HG03342 (cell line): Measurements from ENCODE around the gene PPP3CA.

Experiments used
- ATAC-seq: cut with Tn5 transposase; IDR thresholded peaks from one replicate; pipeline ENCODE4 v1.9.1; 2021; ENCODE audit warnings: mild to moderate bottlenecking, moderate library complexity; ENCODE audit not compliant: unreplicated experiment

PPP3CA gene

DNA sequence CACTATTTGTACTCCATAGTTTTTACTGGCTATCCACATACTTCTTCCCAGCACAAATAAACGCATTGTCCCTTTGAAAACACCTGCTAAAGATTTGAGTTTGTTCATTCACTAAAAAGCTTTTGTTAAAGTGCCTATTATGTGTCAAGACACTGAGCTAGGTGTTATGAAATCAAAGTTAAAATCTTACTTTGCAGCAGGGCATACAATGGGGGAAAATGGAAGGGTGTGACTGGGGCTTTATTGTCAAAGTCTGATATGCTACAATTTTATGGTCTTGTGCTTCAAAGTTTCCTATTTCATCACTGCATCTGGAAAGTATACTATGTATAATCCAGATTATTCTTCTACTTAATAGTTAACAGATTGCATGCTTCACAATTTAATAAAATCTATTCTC lies 128.4 kb downstream of the PPP3CA start:
- ATAC-seq = no peak

DNA sequence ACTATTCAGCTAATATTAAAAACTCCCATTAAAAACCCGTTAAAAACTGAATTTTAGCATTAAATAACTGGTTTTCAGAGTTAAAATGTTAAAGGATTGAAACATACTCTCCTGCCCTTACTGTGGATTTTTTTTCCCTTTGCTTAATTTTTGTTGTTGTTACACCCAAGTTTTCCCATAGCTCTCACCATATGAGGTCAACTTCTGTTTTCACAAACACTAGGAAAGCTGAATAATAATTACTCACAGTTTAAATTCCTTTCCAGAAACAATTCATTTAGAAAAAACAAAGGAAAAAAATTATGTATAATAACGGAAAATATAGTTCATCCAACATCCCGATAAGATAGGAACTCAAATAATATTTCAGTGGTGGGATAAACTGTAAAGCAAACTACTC lies 129.0 kb downstream of the PPP3CA start:
- no peak for ATAC-seq

DNA sequence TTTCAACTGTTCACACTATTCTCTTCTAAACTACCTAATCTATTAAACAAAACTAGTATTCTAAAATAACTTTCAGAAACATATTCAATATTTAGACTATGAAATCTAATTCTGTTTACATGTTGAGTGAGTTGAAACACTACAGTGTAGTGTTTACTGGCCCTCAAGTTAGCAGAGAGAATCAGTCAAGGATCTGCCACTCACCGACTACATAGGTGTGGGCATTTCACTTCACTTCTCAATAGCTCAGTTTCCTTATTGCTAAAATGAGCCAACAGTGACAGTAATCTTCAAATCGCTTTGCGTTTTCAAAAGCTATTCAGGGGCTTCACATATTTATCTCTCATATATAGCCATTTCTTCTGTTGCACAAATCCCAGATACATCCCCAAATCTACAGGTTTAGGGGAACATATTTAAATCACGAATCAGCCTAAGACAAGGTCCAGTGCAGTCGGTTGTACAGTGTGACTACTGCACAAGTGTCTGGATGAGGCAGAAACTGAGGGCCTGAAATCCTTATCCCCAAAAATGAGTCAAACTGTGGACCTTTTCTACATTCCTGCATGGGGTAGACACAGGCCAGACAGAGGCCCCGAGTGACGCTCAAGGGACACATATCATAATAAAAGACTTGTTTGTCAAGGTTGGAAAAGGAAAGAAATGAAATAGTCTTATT lies 129.8 kb downstream of the PPP3CA start:
- no peak for ATAC-seq

DNA sequence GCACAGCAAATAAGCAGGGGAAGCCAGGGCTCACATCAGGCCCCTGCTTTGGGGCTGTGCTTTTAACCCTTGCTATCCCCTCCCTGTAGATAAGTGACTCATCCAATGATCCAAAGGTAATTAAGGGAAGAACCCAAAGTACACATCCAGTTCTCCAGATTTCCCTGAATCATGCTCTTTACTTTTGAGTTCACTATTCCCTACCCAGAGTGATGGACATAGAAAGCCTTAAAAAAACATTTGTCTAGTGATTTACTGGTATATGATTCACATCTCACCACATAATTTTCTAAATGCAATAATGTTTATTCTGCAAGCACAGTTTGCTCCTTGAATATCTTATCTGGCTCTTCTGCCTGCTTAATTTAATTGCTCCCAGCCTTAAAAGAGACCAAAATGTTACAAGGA lies 136.2 kb downstream of the PPP3CA start:
- ATAC-seq = no peak

DNA sequence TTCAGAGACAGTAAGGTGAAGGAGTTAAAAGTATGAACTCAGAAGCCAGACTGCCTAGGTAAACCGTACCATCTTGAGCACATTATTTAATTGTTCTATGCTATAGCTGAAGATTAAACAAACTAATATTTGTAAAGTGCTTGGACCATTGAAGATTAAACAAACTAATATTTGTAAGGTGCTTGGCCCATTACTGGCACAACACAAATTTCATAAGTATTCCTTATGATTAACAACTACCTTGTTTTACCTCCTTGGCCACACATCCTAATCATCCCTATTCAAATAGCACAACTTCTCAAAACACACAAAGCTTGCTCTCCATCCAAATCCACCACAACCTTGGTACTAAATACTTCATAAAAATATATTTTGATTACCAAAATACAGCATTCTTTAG lies 137.0 kb downstream of the PPP3CA start:
- no peak for ATAC-seq

DNA sequence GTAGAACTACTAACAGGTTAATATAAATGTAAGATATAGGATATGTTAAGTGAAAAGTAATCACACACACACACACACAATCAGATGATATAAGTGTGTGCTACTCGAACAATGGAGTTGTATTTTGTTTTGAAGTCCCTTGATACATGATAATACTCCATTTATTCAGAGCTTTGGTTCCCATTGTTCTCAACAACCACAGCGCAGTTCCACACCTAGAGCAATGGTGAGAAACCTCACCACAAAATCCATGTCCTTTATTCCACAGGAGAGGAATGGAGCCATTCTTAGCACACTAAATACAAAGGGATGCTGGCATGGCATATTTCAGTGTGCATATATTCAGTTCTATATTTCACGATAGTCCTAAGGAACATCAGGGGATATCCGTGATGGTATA lies 139.2 kb downstream of the PPP3CA start:
- ATAC-seq = no peak

DNA sequence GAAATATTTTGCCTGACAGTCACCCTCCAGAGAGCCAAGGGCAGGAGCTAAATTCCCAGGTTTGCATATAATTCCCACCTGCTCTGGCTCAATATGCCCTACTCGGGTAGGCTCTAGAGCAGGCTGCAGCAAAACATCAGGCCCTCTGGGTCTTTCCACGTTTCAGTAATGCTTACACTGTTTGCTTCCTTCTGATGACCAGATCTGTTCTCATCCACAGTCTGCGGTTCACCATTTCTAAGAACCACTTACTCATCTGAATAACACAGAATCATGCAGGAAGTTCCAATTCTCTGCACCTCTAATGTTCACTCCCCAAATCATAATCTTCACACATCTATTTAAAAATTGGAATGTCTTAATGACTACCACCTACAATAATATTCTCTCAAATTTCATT lies 141.4 kb downstream of the PPP3CA start:
- peak; percentile 71 for ATAC-seq

DNA sequence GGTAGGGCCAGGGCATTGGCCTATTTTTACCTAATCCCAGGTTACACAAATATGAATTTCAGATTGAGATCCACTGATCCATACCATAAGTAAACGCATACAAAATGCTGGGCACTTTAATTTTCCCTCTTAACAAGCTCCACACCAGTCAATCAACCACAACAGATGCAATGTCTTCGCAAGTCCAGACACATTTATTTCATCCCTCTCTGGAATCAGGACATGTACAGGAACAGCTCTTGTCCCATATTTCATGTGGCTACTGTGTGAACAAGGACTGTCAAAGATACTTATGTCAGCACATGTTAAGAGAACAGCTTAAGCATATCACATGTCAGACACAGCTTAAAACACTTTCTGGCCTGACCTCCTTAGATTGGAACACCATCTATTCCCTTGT lies 145.9 kb downstream of the PPP3CA start:
- ATAC-seq = no peak

DNA sequence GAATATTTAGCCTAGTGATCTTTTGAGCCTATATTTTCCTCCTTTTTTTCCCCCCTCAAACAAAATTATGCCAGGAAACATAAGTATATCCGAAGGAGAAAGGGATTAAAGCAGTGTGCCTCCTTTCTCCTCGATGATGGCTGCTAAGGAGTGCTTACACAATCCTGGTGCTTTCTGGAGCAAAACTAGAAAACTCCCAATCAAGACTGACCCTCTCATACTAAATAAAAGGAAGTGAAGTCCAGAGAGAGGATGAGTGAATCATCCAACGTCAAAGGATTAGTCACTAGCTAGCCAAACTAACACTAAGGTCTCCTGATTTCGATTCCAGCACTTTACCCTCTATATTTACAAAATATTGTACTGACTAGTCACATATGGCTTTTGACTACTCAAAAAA lies 146.8 kb downstream of the PPP3CA start:
- ATAC-seq = no peak

DNA sequence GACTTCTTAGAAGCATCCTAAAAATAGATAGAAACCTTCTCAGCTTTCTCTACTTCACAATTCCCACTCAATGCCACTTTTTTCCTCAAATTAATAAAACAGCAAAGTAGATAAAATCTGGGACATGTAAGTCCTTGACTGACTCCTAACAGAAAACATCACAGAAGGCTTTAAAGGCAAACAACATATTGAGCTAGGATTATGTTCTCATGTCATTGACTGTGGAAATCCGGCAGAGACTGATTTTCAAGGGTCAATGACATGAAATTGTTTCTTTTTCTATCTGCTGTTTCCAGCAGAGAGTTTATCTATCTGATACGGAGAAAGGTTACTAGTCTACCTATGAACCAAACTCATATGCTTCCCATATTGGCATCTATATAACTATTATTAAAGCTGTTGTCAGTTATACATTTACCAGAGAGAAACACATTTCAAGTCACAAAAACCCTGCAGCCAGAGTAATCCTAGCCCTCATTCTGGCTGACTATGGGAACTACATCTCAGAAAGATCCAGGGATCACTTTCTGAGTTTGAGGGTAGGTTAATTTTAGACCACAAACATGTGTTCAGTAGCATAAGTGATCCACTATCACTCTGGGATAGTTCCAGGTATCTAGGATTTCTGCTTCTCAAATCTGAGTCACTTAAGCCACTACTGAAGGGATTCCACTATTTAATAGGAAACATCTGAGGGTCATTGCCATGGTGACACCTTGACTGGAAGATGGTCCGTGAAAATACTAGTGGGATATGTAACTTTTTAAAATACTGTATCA lies 147.6 kb downstream of the PPP3CA start:
- ATAC-seq = no peak

DNA sequence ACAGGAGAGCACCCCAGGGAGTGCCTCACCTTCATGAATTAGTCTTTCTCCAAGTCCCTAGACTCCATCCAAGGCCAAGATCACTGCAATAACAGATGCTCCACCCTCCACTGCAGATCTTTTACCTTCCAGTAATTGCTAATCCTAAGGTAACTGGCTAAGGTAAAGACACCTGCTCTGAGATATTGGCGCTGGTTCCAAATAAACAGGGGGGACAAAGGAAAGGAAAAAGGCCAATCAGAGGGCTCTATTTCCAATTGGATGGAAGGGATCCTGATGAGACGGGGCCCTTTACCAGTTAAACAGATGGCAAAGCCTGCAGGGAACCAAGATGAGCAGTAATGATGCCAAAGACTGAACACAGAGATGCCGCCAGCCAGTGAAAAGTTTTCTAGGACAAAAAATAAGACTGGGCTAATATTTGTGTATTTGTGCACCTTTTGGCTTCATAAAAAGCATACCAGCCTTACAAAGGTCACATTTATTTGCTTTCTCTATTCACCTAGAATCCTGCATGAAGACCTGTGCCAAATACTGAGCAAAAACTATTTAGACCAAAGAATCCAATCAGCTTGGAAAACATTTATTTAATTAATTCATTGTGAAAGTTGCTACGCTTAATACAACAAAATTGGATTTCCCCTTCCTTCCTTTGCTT lies 148.5 kb downstream of the PPP3CA start:
- no peak for ATAC-seq

DNA sequence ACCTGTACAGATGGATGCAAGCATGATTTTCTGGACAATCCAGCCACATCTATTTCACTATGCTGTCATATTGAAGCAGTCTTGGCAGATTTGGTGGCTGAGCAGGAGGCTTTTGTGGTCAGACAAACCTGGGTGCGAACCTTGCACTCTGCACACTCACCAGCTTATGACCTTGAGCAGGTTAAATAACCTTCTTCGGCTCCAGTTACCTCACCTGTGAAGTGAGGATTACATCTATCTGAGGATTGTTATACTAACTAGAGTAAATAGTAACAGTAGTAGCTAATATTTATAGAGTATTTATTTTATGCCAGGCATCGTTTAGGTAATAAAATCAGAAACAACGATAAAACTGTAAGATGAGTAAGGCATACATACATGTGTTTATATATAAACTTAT lies 150.0 kb downstream of the PPP3CA start:
- no peak for ATAC-seq

DNA sequence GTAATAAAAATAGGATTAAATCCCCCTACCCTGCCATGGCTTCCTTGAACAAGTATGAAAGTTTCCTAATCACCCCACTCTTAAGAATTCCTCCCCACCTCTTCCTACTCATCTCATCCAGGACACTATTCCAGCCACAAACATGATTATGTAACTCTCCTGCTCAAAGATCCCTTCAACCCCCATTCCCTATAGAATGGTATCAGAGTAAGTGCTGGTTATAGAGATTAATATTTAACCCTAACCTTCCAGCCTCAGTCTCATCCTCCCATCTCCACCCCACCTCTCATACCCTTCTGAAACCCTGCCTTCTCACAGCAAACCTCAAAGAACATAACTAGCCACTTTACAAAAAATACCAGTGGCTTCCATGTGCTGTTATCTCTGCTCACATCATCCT lies 155.1 kb downstream of the PPP3CA start:
- ATAC-seq = peak; percentile 75

DNA sequence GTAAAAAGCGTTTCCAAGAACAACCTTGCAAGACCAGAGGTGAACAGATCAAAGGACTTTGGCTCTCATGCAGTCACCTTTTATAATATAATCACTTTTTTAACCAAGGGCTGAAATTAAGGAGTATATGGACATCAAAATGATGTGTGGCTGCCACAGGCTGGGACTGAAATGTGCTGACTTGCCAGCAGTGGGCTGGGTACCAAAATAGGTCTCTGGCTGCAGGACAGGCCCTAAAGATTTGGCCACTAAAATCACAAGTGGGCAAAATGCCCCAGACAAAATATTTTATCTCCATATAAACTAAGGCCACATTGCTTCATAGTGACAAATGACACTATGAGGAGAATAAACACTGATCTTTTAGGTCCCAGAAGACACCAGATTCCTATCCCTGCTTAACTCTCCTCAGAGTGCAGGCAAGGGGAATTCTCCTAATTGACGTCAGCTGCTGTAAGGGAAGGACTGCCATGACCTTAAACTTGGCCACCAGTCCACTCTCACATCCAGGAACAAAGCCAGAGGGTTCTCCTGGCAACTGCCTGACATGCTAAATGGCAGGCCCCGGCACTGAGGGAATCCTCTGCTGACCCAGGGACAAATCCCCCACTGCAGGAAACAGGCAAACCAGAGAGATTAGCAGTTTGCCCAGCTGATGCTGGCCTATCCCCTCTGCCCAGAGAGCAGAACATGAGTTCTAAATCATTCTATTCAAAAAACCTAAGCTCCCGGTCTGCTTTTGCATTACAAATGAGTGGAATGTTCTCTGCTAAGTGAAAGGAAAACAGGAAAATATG lies 155.8 kb downstream of the PPP3CA start:
- ATAC-seq = no peak

DNA sequence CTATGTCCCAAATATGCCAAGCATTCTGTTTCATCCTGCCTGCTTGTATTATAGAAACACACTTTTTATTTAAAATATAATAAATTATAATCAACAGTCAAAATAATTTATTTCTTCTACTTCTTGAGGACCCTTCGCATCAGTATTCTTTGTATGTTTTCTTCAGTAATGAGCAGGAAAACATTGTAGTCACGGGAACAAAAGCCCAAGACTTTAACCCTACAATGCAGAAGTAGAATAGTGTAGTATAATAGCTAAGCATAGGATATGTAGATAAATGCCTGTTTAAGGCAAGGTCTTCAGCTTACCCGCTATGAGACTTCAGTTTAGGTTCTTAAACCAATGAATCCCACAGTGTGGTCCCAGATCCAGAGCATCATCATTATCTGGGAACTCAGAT lies 156.6 kb downstream of the PPP3CA start:
- ATAC-seq = no peak

DNA sequence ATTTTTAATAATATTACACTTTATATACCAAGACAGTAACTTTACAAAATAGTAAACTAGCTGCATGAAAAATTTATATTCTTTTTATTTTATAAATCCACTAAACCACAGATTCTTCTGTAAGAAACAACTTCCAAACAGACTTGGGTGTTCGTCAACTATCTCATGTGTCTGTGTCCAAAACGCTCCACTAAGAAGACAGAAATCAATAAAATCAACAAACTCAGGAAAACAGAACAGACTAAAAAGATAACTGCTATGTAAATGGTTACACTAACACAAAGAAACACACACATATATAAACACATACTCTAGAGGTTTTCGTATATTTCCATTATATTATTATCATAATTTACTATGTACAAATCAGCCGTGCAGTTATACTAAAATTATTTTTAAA lies 158.4 kb downstream of the PPP3CA start:
- no peak for ATAC-seq

DNA sequence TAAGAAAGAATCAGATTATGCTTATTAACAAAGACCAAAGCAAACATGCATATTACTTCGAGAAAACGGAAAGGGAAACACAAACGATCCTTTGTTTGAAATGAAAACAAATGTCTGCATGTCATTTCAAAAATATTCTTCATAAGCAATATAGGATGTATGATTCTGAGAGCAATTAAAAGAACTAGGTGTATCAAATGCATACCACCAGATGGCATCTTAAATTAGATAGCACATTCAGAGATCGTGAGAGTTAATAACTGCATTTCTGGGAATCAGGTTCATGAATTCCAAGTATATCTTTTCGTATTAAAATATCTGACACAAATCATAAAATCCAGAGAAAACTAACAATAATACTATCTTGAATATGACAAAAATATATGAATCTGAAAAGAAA lies 159.5 kb downstream of the PPP3CA start:
- ATAC-seq = no peak

DNA sequence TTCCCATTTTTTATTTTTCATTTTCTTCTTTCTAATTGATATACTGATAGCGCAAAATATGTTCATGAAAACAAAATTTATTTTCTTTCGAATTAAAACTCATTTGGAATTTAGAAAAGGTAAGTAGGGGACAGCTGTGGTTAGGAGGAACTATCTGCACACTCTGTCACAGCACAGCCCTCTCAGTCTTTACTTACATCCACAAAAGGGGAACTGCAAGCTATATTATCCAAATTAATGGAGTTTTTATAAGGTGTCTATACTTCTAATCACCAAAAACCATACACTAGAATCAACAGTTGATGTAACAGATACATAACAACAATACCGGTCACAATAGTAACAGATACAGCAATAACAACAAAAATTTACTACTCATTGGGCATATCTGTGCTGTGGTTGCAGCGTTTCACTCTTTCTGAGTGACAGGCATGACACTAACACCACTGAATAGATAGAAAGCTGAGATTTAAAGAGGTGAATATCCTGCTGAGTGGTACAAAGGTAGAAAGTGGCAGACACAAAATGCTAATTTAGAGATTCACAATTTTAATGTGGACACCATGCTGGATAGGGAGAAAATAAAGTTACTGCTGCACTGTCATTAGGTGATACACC lies 160.7 kb downstream of the PPP3CA start:
- no peak for ATAC-seq

DNA sequence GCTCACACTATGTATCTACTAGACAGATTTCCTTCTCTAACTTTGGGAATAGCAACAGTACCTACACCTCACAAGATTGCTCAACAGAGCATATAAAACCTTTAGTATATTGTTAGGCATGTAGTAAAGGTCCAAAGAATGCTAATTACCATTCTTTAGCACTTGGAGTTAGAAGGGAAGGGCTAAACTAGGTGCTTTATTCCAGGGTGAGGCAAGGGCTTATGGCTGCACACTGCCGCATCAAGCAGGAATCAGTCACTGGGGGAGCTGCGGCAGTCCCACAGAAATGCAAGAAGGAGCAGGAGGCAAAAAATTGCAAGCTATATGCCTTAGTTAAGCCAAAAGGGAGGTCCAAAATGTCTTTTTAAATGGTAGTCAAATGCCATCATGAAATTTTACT lies 162.7 kb downstream of the PPP3CA start:
- ATAC-seq = no peak

DNA sequence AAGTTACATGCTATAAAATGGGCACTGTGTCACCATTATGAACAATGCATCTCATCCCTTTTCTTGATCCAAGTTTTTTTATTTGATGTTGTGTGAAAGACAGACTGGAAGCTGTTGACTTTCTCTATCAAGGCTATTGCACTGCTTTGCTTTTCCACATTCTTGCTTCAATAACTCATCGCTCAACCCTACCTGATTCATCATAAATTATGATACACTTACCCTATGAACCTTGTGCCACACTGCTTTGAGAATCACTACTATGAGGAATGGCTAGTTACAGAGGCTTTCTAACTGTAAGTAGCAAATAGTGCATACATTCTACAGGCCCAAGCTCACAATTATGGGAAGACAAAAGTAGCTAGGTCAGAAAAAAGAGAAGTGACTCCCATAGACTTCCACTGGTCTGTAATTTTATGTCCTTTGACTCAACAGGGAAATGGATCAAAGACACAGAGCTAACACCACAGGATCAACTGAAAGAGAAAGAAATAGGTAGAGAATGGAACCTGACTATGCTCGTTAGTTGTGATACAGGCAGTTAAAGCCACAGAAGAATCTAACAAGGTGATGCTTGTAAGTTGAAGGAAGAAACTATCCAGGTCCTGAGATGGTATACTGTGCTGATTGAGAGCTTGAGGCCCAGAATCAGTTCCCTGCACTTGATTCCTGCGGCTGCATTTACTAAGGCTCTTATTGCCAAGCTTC lies 163.5 kb downstream of the PPP3CA start:
- ATAC-seq = no peak
